ENCODE results near the gene MTAP. TPM values are rescaled to one million over a fixed set of nuclear protein-coding genes. Genes with fewer than 3 reads are reported as not detected.

Gene MTAP
- total RNA-seq, 1 experiment from 2014 or later, result 102 TPM

DNA sequence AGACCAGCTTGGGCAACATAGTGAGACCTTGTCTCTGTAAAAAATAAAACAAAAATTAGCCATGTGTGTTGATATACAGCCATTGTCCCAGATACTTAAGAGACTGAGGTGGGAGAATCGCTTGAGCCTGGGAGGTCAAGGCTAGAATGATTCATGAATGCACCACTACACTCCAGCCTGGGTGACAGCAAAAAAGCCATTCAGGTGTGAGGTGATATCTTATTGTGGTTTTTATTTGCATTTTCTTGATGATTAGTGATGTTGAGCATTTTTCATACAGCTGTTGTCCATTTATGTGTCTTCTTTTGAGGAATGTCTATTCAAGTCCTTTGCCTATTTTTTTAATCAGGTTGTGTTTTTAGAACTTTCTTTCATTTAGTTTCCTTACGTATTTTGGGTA lies 23.2 kb downstream of the MTAP start:
- H3K4me2 ChIP-seq (ENCODE audit: insufficient read depth, insufficient read length, low read length), result no peak overlapping the region
- no peaks in the 10 kb centered on the region; the same call in 1 of the 2 replicates for H3K4me1 ChIP-seq (ENCODE audit: insufficient read depth, low read length)
- no peaks in the 10 kb centered on the region for H3K27me3 ChIP-seq (ENCODE audit: insufficient read depth, low read length)
- H3K56ac ChIP-seq (ENCODE audit: insufficient read length, low read depth, low read length), result no peak overlapping the region
- H3K27ac Mint-ChIP-seq, result no peak overlapping the region
- TF ChIP-seq CTCF (conservative IDR thresholded peaks at IDR 0.05), result no peak
- H2BK12ac ChIP-seq (ENCODE audit: insufficient read length, low read depth, low read length), result no peak overlapping the region
- H3K14ac ChIP-seq (ENCODE audit: insufficient read depth, low read length), result no peak overlapping the region
- no peak overlapping the region for H2AFZ ChIP-seq (ENCODE audit: low read length)
- peaks cover 13% of the 10 kb centered on the region for H3K9me3 ChIP-seq (ENCODE audit: control insufficient read depth, low read depth, low read length)
- H4K91ac ChIP-seq (ENCODE audit: insufficient read length, low read depth, low read length), result no peak overlapping the region
- WGBS (ENCODE audit: extremely low coverage, insufficient read length, low lambda C conversion rate), result no CpG with 5 or more reads among the region's 2 CpGs
- peaks cover 6% of the 10 kb centered on the region; the same call in 1 of the 2 replicates for H3K79me2 ChIP-seq (ENCODE audit: insufficient read depth, low read length)
- H4K5ac ChIP-seq (ENCODE audit: insufficient read length, low read depth, low read length), result no peak overlapping the region
- no peak overlapping the region for H3T11ph ChIP-seq (ENCODE audit: low read length)
- H3K79me1 ChIP-seq (ENCODE audit: insufficient read depth, low read depth, low read length, poor library complexity, severe bottlenecking), result peaks cover 10% of the 10 kb centered on the region
- H4K8ac ChIP-seq (replicated peaks; ENCODE audit: insufficient read length, low read depth, low read length), result no peak overlapping the region
- H2BK5ac ChIP-seq (ENCODE audit: insufficient read length, low read length), result no peak overlapping the region
- no peak overlapping the region for H3K4me3 Mint-ChIP-seq
- no peak for DNase-seq
- no peaks in the 10 kb centered on the region for H4K20me1 ChIP-seq (ENCODE audit: control insufficient read depth, insufficient read depth, insufficient read length)
- no peak overlapping the region for H2AK5ac ChIP-seq (ENCODE audit: insufficient read length, low read length)
- H3K9me3 Mint-ChIP-seq, result peaks cover 41 to 43% of the 10 kb centered on the region in 2 experiments
- no peak overlapping the region for H3K9ac ChIP-seq (ENCODE audit: extremely low read depth, insufficient read length, low read length)
- H3K27ac ChIP-seq (ENCODE audit: insufficient read length, low read depth, low read length), result no peak overlapping the region
- H3K4ac ChIP-seq (ENCODE audit: low read depth, low read length), result no peak overlapping the region
- H3K4me1 Mint-ChIP-seq, result no peaks in the 10 kb centered on the region
- no peak overlapping the region for H2BK15ac ChIP-seq (ENCODE audit: low read depth, low read length)
- H3K23me2 ChIP-seq (ENCODE audit: insufficient read length, low read depth, low read length, poor library complexity, severe bottlenecking), result no peaks in the 10 kb centered on the region
- no peak overlapping the region for H3K23ac ChIP-seq (ENCODE audit: insufficient read length, low read depth, low read length)
- H2BK20ac ChIP-seq (ENCODE audit: low read depth, low read length, poor library complexity, severe bottlenecking), result no peak overlapping the region
- H3K27me3 Mint-ChIP-seq (ENCODE audit: low read depth), result peaks cover 1% of the 10 kb centered on the region; the same call in 1 of the 2 replicates
- H3K18ac ChIP-seq (ENCODE audit: insufficient read length, low read depth, low read length), result no peak overlapping the region
- H2BK120ac ChIP-seq (ENCODE audit: low read depth, low read length, poor library complexity, severe bottlenecking), result no peak overlapping the region
- peaks cover 80 to 95% (median 93%) of the 10 kb centered on the region in 3 experiments for H3K36me3 Mint-ChIP-seq (ENCODE audit: insufficient read depth in 1 of 3, low read depth in 3 of 3)

Data from H9 (cell line).